ENCODE results near the gene FRMPD3.
"Not testable (repeated sequence)": the region's sequence is repeated elsewhere in the genome, so short reads cannot be mapped to it uniquely, and the experiment has no call there.

FRMPD3 gene

DNA sequence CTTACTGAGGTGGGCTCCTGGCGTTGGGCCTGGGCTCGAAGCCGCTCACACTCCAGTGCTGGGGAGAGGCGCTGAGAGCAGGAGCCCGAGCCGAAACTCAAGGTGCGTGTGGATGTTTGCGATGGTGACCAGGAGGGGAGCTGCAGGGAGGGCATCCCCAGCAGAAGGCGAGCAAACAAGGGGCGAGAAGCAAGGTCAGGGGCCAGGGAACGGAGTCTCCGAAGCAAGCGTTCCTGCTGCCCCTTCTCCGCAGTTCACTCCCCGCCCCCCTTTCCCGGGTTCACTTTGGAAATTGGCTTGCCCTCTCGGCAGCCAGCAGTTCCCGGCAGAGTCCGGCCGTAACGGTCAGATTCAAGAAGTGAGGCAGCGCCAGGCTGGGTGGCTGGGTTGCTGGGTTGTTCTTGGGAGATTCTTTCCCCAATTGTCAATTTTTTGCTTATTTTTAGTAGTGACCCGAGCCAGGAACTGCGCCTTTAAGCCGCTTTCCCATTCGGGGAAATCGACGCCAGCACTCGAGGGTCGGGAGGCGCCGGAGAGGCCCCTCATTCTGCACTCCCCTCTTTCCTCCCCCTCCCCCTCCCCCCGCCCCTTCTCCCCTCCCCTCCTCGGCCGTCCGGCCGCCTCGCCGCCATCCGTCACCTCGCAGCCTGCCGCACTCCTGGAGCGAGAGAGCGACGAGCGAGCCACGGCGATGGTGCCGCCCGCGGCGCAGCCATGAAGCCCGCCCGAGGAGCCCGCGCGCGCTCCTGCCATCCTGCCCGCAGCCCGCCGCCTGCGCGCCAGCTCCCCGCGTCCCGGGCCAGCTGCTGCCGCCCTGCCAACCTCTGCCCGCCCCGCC, at the start of gene FRMPD3:
TSS of gene FRMPD3 (plus strand) at position 655 of the 838 bp plus-strand sequence. CDS start 76,937 bp downstream, outside the sequence.
- DNase-seq (ENCODE audit: low read depth), result no peak

- no peak for DNase-seq (ENCODE audit: low read depth)
Observed at GRCh38 chrX:107420571-107420970, 28.9 kb upstream of the FRMPD3 start.

DNA sequence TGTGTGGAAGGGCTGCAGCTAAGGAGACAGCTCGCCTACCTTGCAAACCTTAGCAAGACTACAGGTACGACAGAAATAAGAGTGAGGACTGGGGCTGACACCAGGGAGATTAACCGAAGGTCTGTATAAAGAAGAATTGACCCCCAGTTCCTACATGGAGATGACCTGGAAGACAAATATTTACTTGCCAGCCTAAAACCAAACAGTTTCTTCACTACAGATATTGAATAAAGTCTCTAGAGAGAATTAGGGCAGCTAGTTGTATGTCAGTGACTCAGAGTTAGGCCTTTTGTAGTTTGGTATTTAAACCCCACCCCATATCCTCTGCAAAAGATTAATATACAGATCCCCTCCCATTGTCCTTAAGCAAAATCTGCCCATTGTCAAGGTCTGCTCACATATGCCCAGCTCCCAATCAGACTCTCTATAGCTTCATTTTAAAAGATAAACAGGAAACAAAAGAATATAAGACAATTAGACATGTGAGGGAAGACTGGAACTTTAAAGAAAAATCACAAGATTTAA, 28.1 kb upstream of the FRMPD3 start:
- DNase-seq (ENCODE audit: low read depth), result no peak

- no peak for DNase-seq (ENCODE audit: low read depth)
Observed at GRCh38 chrX:107429090-107429489, 20.4 kb upstream of the FRMPD3 start.

DNA sequence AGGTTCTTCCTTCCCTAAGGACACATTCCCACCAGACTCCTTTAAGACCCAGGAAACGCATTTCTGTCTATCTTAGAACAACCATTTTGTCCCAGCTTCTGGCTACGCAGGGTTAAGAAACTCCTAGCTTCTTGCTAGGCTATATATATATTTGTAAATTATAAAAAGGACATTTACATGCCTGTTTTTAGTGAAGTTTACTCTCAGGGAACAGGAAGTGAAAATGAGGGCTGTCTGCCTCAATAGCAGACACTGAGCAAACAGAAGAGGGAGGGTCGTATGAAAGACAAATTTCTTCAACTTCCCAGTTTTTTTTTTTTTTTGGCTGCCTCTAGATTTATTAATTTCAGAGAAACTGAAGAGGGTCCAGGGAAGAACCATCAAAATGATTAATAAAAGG, 9.3 kb upstream of the FRMPD3 start:
- no peak for DNase-seq (ENCODE audit: low read depth)

- no peak for DNase-seq (ENCODE audit: low read depth)
Observed at GRCh38 chrX:107440692-107441091, 8.8 kb upstream of the FRMPD3 start.

DNA sequence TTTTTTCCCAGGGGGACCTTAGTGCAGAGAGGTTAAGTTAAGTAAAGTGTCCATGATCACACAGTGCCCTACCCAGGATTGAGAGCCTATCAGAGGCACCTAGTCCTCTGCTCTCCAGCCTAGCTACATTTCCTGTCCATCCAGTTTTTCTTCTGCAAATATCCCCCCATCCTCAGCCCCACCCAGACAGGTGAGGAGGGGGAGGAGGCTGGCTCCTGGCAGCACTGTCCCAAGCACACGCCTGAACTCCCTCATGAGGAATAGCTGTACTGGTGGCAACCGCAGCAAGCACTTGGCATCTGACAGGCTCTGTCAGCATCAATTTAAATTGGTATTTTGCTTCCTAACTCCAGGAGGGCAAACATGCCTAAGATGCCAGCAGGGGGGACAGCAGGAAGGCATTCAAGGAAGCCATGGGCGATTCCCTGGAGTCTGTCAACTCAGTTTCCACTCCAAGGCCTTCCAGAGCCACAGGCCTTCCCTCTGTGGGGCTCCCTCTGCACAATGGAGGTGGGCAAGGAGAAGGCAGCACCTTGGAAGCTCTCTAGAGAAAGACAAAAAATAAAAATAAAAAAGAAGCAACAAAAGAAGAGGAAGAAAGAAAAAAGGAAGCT, 6.4 kb upstream of the FRMPD3 start:
- DNase-seq (ENCODE audit: low read depth), result no peak

- no peak for DNase-seq (ENCODE audit: low read depth)
Observed at GRCh38 chrX:107445146-107445545, 4.3 kb upstream of the FRMPD3 start.

- no peak for DNase-seq (ENCODE audit: low read depth)
Observed at GRCh38 chrX:107445631-107446030, 3.8 kb upstream of the FRMPD3 start.

DNA sequence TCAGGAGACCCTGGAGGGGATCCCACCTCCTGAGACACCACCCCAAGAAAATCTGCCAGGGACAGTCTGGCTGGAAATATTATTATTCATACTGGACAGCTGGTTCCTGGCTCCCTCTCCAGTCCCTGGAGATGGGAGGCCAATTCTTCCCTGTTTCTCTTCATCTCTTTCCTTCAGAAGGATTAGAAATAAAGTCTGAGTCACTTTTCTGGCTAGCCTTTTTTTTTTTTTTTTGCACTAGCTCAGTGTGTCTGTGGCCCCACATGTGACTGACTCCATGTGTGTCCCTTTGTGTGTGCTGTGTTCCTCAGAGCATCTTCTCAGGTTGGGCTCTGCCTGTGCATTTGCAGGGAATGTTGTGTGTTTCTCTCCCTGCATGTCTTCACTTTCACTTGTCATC, 1.8 kb upstream of the FRMPD3 start:
- DNase-seq (ENCODE audit: low read depth), result no peak

GRCh38 chrX:107448625-107448997, 841 bp upstream of the FRMPD3 start:
- no peak for DNase-seq (ENCODE audit: low read depth)

DNA sequence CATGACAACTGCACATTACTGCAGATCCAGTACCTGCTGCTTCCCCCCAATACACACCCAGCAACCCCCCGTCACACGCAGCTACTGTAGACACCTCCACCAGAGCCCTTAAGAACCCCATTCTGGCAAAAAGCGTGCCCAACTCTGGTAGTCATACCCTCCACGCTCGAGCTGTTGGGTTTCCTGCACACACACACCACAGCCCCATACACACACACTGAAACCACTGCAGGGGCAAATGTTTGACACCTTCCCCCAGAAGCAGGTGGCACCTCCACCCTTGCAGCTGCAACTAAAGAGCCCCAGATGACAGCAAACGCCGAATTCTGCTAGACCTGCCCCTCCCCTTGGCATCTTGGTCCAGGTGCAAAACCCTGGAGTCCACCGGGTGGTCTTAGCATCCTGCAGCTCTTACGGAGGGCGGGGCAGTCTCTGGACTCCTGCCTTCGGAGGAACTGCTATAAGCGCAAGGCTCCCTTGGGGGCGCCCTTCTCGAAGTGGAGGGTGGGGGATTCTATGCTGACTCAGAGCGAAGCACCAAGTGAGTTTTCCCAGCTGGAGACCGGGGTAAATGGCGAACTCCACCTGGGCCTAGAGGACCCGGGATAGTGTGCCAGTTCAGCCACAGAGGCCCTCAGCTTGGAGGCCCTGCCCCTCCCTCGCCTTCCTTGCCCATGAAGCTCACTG, 1.5 kb downstream of the FRMPD3 start:
- no peak for DNase-seq (ENCODE audit: low read depth)

DNA sequence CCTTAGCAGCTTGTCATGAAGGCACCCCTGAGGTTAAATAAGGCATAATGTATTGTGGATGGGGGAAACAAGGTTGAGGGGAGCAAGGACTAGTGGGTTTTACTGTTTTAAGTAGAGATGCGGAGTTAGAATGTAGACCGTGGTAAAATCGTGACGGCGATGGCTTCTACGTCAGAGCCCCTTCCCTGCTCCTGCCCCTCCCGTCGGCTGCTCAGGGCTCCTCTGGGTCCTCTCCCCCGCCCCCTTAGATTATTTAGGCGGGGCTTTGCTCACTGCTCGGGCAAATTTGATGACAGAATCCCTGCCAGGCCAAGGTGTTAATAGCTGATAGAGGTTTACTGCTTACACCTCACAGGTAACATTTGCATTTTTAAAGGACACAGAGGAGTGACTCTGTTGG, 2.3 kb downstream of the FRMPD3 start:
- DNase-seq (ENCODE audit: low read depth), result no peak

DNA sequence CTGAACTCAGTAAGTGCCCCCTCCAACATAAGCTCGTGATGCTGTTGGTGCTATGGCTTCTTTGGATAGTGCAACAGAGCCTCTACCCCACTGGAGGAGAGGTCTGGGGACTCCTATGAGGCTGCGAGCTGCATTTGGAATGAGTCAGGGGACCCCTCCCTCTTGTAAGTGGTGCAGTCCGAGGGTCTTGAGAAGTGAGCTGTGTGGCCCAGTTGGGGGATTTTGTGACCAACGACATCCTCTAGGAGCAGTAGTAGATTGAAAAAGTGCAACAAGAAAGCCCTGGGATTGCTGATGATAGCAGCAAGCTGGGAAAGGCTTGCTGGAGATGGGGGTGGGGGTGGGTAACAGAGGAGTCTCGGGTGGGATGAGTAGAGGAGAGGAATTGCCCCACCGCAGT, 3.1 kb downstream of the FRMPD3 start:
- no peak for DNase-seq (ENCODE audit: low read depth)

DNA sequence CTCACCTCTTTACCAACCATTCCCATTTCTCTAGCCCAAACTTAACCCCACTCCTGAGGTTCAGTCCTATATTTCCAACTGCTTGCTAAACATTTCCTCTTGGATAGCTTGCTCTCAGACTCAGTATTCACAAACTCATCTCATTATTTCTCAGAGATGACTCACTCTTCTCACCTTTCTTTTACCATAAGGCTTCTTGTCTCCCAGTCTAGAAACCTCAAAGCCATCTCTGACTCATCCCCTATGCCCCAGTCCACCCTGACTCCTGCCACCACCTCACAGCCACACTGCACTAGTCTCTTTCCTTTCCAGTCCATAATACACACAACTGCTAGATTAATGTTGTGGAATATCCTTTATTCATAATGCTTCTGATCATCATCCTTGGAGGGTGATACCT, 4.8 kb downstream of the FRMPD3 start:
- no peak for DNase-seq (ENCODE audit: low read depth)

GRCh38 chrX:107457289-107457688, 7.8 kb downstream of the FRMPD3 start:
- no peak for DNase-seq (ENCODE audit: low read depth)

DNA sequence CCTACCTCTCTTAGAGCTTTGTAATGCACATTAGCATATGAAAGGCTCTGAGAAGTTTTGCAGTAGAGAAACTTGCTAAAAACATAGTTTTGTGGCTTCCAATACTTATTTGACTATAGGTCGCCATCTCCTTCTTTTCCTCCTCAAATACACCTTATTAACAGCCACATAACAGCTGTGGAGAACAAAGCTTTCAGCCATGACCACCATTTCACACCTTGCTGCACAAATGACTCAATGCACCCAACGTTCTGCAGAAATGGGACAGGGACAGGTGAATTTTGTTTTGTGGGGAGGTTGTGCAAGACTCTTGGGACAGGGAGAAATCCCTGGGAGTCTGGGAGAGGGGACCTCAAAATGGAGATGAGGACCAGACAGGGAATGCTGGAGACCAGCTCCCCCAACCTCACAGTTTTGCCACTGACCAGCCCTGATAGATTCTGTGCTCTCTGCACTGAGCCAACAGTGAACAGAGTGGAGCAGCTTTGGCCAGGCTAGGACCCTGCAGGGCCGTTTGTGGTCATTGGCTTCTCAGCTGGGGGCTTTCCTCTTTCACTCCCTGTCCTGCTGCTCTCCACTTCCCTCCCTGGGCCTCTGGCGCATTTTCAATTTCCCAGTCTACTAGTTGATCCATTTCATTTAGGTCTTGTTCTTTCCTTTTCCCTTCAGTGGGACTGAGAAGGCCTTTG, 16.6 kb downstream of the FRMPD3 start:
- DNase-seq (ENCODE audit: low read depth), result no peak

GRCh38 chrX:107467271-107467670, 17.8 kb downstream of the FRMPD3 start:
- DNase-seq (ENCODE audit: low read depth), result no peak

GRCh38 chrX:107470198-107470597, 20.7 kb downstream of the FRMPD3 start:
- no peak for DNase-seq (ENCODE audit: low read depth)

- no peak for DNase-seq (ENCODE audit: low read depth)
Observed at GRCh38 chrX:107470971-107471370, 21.5 kb downstream of the FRMPD3 start.

- DNase-seq (ENCODE audit: low read depth), result not testable (repeated sequence)
Observed at GRCh38 chrX:107471420-107471819, 22.0 kb downstream of the FRMPD3 start.

GRCh38 chrX:107477406-107477805, 28.0 kb downstream of the FRMPD3 start:
- DNase-seq (ENCODE audit: low read depth), result no peak
